ENCODE data around the gene SGTA. TPM values are rescaled to one million over a fixed set of nuclear protein-coding genes. Genes with fewer than 3 reads are reported as not detected.
"Not testable (repeated sequence)": the region's sequence is repeated elsewhere in the genome, so short reads cannot be mapped to it uniquely, and the experiment has no call there.

The SGTA gene
- total RNA-seq, 2 experiments from 2014 or later = 53.0 to 62.2 TPM

- Mint-ChIP-seq H3K4me1 (peaks cover 3% of the 10 kb centered on the region), H3K9me3 (ENCODE audit: low read depth) (peaks cover 10% of the 10 kb centered on the region), H3K36me3 (ENCODE audit: low read depth) (peaks cover 3% of the 10 kb centered on the region), H3K27me3 (peaks cover 15% of the 10 kb centered on the region), H3K4me3 (no peak overlapping the region), H3K27ac (no peak overlapping the region)
- CTCF ChIA-PET = no interaction called here
- POLR2A ChIA-PET = no interaction called here
- intact Hi-C loops (cut with DNase I, micrococcal nuclease) = no loop called here
- ATAC-seq = no peak
- DNase-seq = no peak
Measured at GRCh38 chr19:2716722-2717637, 66.1 kb downstream of the SGTA start.

- H3K27me3 Mint-ChIP-seq = peaks cover 10% of the 10 kb centered on the region
- ChIA-PET CTCF (no interaction called here), POLR2A (no interaction called here)
Measured at GRCh38 chr19:2716275-2716650, 66.8 kb downstream of the SGTA start.

GRCh38 chr19:2715470-2716274, 67.4 kb downstream of the SGTA start:
- DNase-seq (no peak), ATAC-seq (no peak)
- CTCF ChIA-PET = no interaction called here
- H3K4me1 Mint-ChIP-seq = peaks cover 5% of the 10 kb centered on the region
- peaks cover 10% of the 10 kb centered on the region for H3K9me3 Mint-ChIP-seq (ENCODE audit: low read depth)
- H3K27me3 Mint-ChIP-seq = peaks cover 10% of the 10 kb centered on the region
- H3K36me3 Mint-ChIP-seq (ENCODE audit: low read depth) = peaks cover 3% of the 10 kb centered on the region
- intact Hi-C loops (cut with DNase I, micrococcal nuclease) = no loop called here
- no peak overlapping the region for H3K27ac Mint-ChIP-seq
- POLR2A ChIA-PET = no interaction called here
- H3K4me3 Mint-ChIP-seq = no peak overlapping the region

More at GRCh38 chr19:2716275-2716650, 66.8 kb downstream of the SGTA start:
- H3K4me3 Mint-ChIP-seq = no peak overlapping the region
- peaks cover 10% of the 10 kb centered on the region for H3K9me3 Mint-ChIP-seq (ENCODE audit: low read depth)
- DNase-seq (no peak), ATAC-seq (no peak)
- intact Hi-C loops (cut with DNase I, micrococcal nuclease) = no loop called here
- peaks cover 3% of the 10 kb centered on the region for H3K4me1 Mint-ChIP-seq
- H3K36me3 Mint-ChIP-seq (ENCODE audit: low read depth) = peaks cover 3% of the 10 kb centered on the region
- H3K27ac Mint-ChIP-seq = no peak overlapping the region

GRCh38 chr19:2714531-2715269, 68.4 kb downstream of the SGTA start:
- POLR2A ChIA-PET = no interaction called here
- Mint-ChIP-seq H3K27me3 (peaks cover 7% of the 10 kb centered on the region), H3K4me1 (peaks cover 3% of the 10 kb centered on the region), H3K9me3 (ENCODE audit: low read depth) (peaks cover 10% of the 10 kb centered on the region), H3K36me3 (ENCODE audit: low read depth) (peaks cover 3% of the 10 kb centered on the region), H3K4me3 (no peak overlapping the region), H3K27ac (no peak overlapping the region)
- DNase-seq = no peak
- CTCF ChIA-PET = interaction anchor here (0.5 kb wide), 1 partner anchor 44 kb away, joined by 3 read pairs; no protein-coding TSS in a partner anchor
- intact Hi-C loops (cut with DNase I, micrococcal nuclease) = no loop called here
- ATAC-seq = no peak

- CTCF ChIA-PET; H3K4me1 Mint-ChIP-seq; DNase-seq; ATAC-seq; H3K27ac Mint-ChIP-seq; H3K27me3 Mint-ChIP-seq; POLR2A ChIA-PET; intact Hi-C loops (cut with DNase I, micrococcal nuclease); H3K4me3 Mint-ChIP-seq; H3K36me3 Mint-ChIP-seq (ENCODE audit: low read depth): not testable (repeated sequence)
- peaks cover 10% of the 10 kb centered on the region for H3K9me3 Mint-ChIP-seq (ENCODE audit: low read depth)
Measured at GRCh38 chr19:2714102-2714501, 69.0 kb downstream of the SGTA start.

- POLR2A ChIA-PET; intact Hi-C loops (cut with DNase I, micrococcal nuclease): not testable (repeated sequence)
- CTCF ChIA-PET = interaction anchor here (0.6 kb wide), 1 partner anchor 401 kb away, joined by 3 read pairs; no protein-coding TSS in a partner anchor
Measured at GRCh38 chr19:2713170-2713569, 69.9 kb downstream of the SGTA start.

GRCh38 chr19:2711875-2712205, 71.2 kb downstream of the SGTA start:
- ATAC-seq (no peak), DNase-seq (no peak)
- POLR2A ChIA-PET = no interaction called here
- CTCF ChIA-PET = no interaction called here
- H3K9me3 Mint-ChIP-seq (ENCODE audit: low read depth) = peaks cover 10% of the 10 kb centered on the region
- intact Hi-C loops (cut with DNase I, micrococcal nuclease) = no loop called here
- H3K4me1 Mint-ChIP-seq = peaks cover 2% of the 10 kb centered on the region
- peaks cover 3% of the 10 kb centered on the region for H3K27me3 Mint-ChIP-seq
- no peak overlapping the region for H3K27ac Mint-ChIP-seq
- peaks cover 3% of the 10 kb centered on the region for H3K36me3 Mint-ChIP-seq (ENCODE audit: low read depth)
- no peak overlapping the region for H3K4me3 Mint-ChIP-seq

More at GRCh38 chr19:2713170-2713569, 69.9 kb downstream of the SGTA start:
- H3K27ac Mint-ChIP-seq; H3K27me3 Mint-ChIP-seq; H3K4me3 Mint-ChIP-seq; H3K36me3 Mint-ChIP-seq (ENCODE audit: low read depth); ATAC-seq; DNase-seq; H3K4me1 Mint-ChIP-seq: not testable (repeated sequence)
- H3K9me3 Mint-ChIP-seq (ENCODE audit: low read depth) = peaks cover 10% of the 10 kb centered on the region

GRCh38 chr19:2711172-2711874, 71.8 kb downstream of the SGTA start:
- Mint-ChIP-seq H3K36me3 (ENCODE audit: low read depth) (peaks cover 3% of the 10 kb centered on the region), H3K27me3 (peaks cover 3% of the 10 kb centered on the region)
- CTCF ChIA-PET = no interaction called here

GRCh38 chr19:2706251-2706650, 76.8 kb downstream of the SGTA start:
- ATAC-seq = no peak
- H3K4me3 Mint-ChIP-seq = no peak overlapping the region
- H3K4me1 Mint-ChIP-seq = peaks cover 4% of the 10 kb centered on the region
- intact Hi-C loops (cut with DNase I, micrococcal nuclease) = no loop called here
- DNase-seq = no peak
- ChIA-PET CTCF (interaction anchor here (1.1 kb wide), 1 partner anchor 236 kb away, joined by 3 read pairs; no protein-coding TSS in a partner anchor), POLR2A (no interaction called here)
- no peaks in the 10 kb centered on the region for H3K9me3 Mint-ChIP-seq (ENCODE audit: low read depth)
- no peaks in the 10 kb centered on the region for H3K36me3 Mint-ChIP-seq (ENCODE audit: low read depth)
- no peak overlapping the region for H3K27ac Mint-ChIP-seq
- no peaks in the 10 kb centered on the region for H3K27me3 Mint-ChIP-seq

More at GRCh38 chr19:2711172-2711874, 71.8 kb downstream of the SGTA start:
- ATAC-seq (no peak), DNase-seq (no peak)
- POLR2A ChIA-PET = no interaction called here
- peaks cover 10% of the 10 kb centered on the region for H3K9me3 Mint-ChIP-seq (ENCODE audit: low read depth)
- no peak overlapping the region for H3K4me3 Mint-ChIP-seq
- peaks cover 2% of the 10 kb centered on the region for H3K4me1 Mint-ChIP-seq
- intact Hi-C loops (cut with DNase I, micrococcal nuclease) = no loop called here
- H3K27ac Mint-ChIP-seq = no peak overlapping the region

Measured in activated CD4-positive, alpha-beta T cell treated with anti-CD3 and anti-CD28 coated beads for 36 hours (primary cell).